ENCODE measurements around the gene KCNK7.

KCNK7 gene

DNA sequence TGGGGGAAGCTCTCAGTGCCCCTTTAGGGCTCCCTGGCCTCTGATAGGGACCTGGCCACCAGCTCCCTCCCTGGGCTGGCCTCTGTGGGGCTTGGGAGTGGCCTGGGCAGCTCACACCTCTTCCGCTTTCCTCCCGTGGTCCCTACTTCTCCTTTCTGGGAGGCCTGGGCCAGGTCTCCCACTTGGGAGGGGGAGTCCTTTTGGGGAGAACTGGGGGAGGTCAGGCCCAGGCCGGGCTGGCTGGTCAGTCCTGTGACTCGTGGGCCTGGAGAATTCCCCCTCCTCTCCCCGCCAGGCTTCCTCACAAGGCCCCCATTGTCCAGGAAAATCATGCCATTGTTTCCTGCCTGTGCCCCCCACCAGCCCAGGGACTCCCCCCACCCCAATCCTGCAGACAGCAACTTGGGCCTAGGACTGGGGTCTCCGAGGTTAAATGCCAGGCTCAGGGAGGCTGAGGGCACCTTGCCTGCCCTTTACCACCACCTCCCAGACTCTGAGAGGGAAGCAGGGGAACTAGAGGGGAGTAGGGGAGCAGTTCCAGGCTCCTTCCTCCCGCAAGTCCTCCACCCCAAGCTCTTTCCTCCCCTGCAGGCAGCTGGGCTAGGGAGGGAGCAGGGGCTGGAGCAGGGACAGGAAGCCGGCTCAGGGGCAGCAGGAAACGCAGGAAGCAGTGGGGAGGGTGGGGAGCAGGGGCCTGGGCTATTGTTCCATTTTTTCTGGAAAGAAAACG is 15.6 kb upstream of the KCNK7 start:
- no peak for TF ChIP-seq GATA3 (IDR thresholded peaks at IDR 0.05; ENCODE audit: low read depth, low read length)
- no peak for TF ChIP-seq GATA2 (IDR thresholded peaks at IDR 0.05; ENCODE audit: low read depth, low read length)

DNA sequence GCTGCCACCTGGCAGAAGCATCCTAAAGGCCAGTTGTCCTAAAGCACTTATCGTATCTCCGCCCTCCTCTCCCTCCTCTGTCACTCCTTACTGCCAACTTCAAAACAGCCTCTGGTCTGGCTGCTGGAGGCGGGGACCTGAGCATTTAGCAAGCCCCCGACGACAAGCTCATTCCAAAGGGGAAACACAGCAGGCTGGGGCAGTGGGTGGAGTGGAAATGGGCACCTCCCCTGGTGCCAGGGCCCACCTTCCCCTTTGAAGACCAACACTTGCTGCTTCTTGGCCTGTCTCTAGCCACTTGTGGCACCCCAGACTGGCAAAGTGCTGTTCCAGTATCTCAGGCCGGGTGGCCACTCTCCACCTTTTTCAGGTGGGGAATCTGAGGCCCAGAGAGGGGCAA is 14.8 kb upstream of the KCNK7 start:
- no peak for TF ChIP-seq GATA3 (IDR thresholded peaks at IDR 0.05; ENCODE audit: low read depth, low read length)
- TF ChIP-seq GATA2 (IDR thresholded peaks at IDR 0.05; ENCODE audit: low read depth, low read length) = no peak

- TF ChIP-seq GATA2 (IDR thresholded peaks at IDR 0.05; ENCODE audit: low read depth, low read length) (no peak), GATA3 (IDR thresholded peaks at IDR 0.05; ENCODE audit: low read depth, low read length) (no peak)
These were observed 14.1 kb upstream of the KCNK7 start for GRCh38 chr11:65609665-65610064.

GRCh38 chr11:65609229-65609628 is 13.6 kb upstream of the KCNK7 start:
- TF ChIP-seq GATA2 (IDR thresholded peaks at IDR 0.05; ENCODE audit: low read depth, low read length) = no peak
- TF ChIP-seq GATA3 (IDR thresholded peaks at IDR 0.05; ENCODE audit: low read depth, low read length) = no peak

- no peak for TF ChIP-seq GATA3 (IDR thresholded peaks at IDR 0.05; ENCODE audit: low read depth, low read length)
These were observed 12.2 kb upstream of the KCNK7 start for GRCh38 chr11:65607614-65608426.

DNA sequence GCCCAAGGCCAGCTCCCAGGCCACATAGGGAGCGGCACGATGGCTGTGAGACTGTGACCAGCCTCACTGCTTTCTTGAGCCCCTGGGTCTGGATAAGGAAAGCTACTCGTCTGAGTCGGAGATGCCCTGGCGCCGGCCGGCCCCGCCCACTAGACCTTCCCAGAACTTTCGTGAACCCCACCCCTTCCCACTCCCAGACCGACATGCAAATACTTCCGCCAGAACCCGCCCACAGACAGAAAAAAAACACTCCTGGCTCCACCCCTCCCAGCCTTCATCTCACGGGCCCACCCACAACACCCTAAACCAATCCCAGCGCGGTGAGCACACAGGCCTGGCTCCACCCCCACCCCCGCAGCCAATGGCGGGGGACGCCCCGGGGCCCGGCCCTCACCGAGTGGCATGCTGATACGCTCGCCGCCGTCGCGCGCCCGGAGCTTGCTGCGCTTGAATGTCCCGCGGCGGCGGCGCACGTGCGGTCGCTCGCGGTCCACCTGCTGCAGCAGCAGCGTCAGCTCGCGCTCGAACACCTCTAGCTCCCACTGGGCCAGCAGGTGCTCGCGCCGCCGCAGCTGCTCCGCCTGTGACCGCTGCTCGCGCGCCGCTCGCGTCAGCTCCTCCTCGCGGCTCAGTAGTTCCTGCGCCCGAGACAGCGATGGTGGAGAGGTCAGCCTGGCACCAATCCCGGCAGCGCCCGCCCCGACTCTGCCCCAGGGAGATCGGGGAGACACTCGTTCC is 11.4 kb upstream of the KCNK7 start:
- TF ChIP-seq GATA3 (IDR thresholded peaks at IDR 0.05; ENCODE audit: low read depth, low read length) (no peak), GATA2 (IDR thresholded peaks at IDR 0.05; ENCODE audit: low read depth, low read length) (no peak)

GRCh38 chr11:65604258-65604657 is 8.7 kb upstream of the KCNK7 start:
- no peak for TF ChIP-seq GATA2 (IDR thresholded peaks at IDR 0.05; ENCODE audit: low read depth, low read length)

DNA sequence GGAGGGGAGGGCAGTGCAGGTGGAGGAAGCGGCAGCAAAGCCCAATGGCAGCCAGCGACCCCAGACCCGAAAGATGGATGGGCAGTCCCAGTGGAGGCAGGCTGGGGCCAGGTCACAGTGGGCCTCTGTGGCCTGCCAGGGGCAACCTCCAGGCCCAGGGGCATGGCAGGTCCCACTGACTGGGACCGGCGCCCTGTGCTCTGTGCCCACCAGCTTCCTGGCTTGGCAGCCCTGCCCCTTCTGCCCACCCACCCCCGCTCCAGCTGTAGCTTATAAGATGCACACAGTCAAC is 4.3 kb upstream of the KCNK7 start:
- no peak for TF ChIP-seq GATA3 (IDR thresholded peaks at IDR 0.05; ENCODE audit: low read depth, low read length)

- TF ChIP-seq GATA2 (IDR thresholded peaks at IDR 0.05; ENCODE audit: low read depth, low read length) (no peak), GATA3 (IDR thresholded peaks at IDR 0.05; ENCODE audit: low read depth, low read length) (no peak)
These were observed 3.8 kb upstream of the KCNK7 start for GRCh38 chr11:65599216-65599954.

GRCh38 chr11:65598258-65598699 is 2.7 kb upstream of the KCNK7 start:
- TF ChIP-seq GATA2 (IDR thresholded peaks at IDR 0.05; ENCODE audit: low read depth, low read length) (no peak), GATA3 (IDR thresholded peaks at IDR 0.05; ENCODE audit: low read depth, low read length) (no peak)

GRCh38 chr11:65596520-65596919 is 920 bp upstream of the KCNK7 start:
- TF ChIP-seq GATA2 (IDR thresholded peaks at IDR 0.05; ENCODE audit: low read depth, low read length) (no peak), GATA3 (IDR thresholded peaks at IDR 0.05; ENCODE audit: low read depth, low read length) (no peak)

- no peak for TF ChIP-seq GATA3 (IDR thresholded peaks at IDR 0.05; ENCODE audit: low read depth, low read length)
- TF ChIP-seq GATA2 (IDR thresholded peaks at IDR 0.05; ENCODE audit: low read depth, low read length) = no peak
These were observed 469 bp downstream of the KCNK7 start for GRCh38 chr11:65595131-65595530.

- TF ChIP-seq GATA3 (IDR thresholded peaks at IDR 0.05; ENCODE audit: low read depth, low read length) = no peak
- TF ChIP-seq GATA2 (IDR thresholded peaks at IDR 0.05; ENCODE audit: low read depth, low read length) = no peak
These were observed 1.8 kb downstream of the KCNK7 start for GRCh38 chr11:65593518-65594414.
